Measurements from ENCODE around the gene SUPT3H. TPM values are rescaled to one million over a fixed set of nuclear protein-coding genes. Genes with fewer than 3 reads are reported as not detected.

Gene SUPT3H
- total RNA-seq, 1 donor from 2014 or later, result 6.7 TPM

DNA sequence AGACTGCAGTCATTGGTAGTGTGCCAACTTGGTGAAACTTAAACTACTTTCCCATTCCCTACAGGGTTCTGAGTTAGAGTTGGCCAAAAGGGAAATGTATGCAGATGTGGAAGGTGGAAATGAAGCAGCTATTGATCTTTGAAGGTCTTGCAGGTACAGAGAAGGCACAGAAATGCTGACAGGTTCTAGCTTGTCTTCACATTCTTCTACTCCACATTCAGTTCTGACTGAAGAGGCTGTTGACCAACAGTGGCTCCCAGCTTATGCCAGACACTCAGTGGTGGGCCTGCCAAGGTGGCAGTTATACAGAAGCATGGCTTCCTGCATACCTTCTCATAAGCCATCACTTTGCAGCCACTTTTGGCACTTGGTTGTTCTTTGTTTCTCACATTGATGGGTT lies 566.3 kb downstream of the SUPT3H start:
- intact Hi-C loops (cut with DNase I), result no loop called here
- Histone ChIP-seq H3K27me3 (ENCODE audit: low read depth) (no peaks in the 10 kb centered on the region), H3K36me3 (no peaks in the 10 kb centered on the region), H3K27ac (no peak overlapping the region), H3K4me1 (no peaks in the 10 kb centered on the region), H3K9me3 (no peaks in the 10 kb centered on the region), H3K4me3 (no peak overlapping the region)
- TF ChIP-seq, protein P1, sequence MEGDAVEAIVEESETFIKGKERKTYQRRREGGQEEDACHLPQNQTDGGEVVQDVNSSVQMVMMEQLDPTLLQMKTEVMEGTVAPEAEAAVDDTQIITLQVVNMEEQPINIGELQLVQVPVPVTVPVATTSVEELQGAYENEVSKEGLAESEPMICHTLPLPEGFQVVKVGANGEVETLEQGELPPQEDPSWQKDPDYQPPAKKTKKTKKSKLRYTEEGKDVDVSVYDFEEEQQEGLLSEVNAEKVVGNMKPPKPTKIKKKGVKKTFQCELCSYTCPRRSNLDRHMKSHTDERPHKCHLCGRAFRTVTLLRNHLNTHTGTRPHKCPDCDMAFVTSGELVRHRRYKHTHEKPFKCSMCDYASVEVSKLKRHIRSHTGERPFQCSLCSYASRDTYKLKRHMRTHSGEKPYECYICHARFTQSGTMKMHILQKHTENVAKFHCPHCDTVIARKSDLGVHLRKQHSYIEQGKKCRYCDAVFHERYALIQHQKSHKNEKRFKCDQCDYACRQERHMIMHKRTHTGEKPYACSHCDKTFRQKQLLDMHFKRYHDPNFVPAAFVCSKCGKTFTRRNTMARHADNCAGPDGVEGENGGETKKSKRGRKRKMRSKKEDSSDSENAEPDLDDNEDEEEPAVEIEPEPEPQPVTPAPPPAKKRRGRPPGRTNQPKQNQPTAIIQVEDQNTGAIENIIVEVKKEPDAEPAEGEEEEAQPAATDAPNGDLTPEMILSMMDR (IDR thresholded peaks at IDR 0.05), result no peak
- ATAC-seq (no peak), DNase-seq (no peak)

DNA sequence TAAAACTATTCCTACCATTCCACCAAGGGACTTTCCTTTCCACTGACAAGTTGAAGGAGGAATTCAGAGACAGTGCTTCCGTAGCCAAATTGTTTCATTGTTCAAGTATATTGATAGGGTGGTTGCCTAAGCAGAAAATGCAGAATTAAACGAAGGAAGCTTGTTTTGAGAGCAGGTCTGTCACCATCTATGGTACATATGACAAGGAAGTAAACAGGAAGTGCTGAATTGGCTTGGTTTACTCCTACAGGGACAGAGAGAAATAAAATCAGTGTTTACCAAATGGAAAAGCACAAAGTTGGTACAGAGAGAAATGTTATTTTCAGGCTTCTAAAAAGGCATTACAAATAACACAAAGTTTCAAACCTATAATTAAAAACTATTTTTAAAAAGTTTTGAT lies 568.5 kb downstream of the SUPT3H start:
- H3K4me1 ChIP-seq, result no peaks in the 10 kb centered on the region
- ATAC-seq, result no peak
- no peak overlapping the region for H3K4me3 ChIP-seq
- no peaks in the 10 kb centered on the region for H3K9me3 ChIP-seq
- no peak overlapping the region for H3K27ac ChIP-seq
- H3K36me3 ChIP-seq, result no peaks in the 10 kb centered on the region
- intact Hi-C loops (cut with DNase I), result no loop called here
- H3K27me3 ChIP-seq (ENCODE audit: low read depth), result no peaks in the 10 kb centered on the region
- TF ChIP-seq, protein P1 (IDR thresholded peaks at IDR 0.05), result no peak
- DNase-seq, result no peak

DNA sequence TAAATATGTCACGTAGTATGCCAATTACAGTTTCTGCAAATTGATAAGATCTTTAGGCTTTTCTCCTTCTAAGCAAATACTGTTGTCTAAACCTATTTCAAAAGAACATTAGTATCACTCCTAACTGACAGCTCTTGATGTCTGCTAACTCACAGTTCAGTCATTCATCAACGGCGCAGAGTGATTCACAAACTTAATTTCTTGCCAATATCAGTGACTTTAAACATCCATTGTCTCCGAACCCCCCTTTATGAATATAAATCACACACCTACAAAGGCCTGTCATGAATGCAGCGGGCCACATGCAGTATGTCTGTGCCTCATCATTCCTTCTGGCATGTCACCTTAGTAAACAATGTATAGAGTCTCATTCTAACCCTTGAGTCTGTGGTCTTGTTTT lies 569.6 kb downstream of the SUPT3H start:
- Histone ChIP-seq H3K36me3 (no peaks in the 10 kb centered on the region), H3K9me3 (no peaks in the 10 kb centered on the region), H3K27me3 (ENCODE audit: low read depth) (no peaks in the 10 kb centered on the region), H3K4me3 (no peak overlapping the region), H3K27ac (no peak overlapping the region), H3K4me1 (no peaks in the 10 kb centered on the region)
- ATAC-seq (no peak), DNase-seq (no peak)
- TF ChIP-seq, protein P1 (IDR thresholded peaks at IDR 0.05), result no peak
- intact Hi-C loops (cut with DNase I), result no loop called here

DNA sequence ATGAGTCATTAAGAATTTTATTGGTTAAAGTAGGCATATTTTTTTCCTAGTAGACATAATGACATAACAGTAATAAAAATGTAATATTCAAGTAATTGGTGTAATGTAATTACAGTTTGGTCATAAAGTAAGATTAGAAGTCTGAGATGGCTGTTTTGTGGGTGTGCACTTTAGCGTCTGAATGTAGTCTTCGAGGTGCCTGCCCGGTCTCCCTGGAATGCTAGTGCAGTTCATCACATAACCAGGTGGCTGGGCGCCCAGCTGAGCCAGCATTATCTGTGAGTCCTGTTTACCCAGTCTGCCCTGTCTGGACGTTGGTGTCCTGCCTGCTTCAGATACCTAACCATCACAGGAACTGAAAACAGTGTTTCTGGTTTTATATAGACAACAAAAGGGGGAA lies 571.1 kb downstream of the SUPT3H start:
- Histone ChIP-seq H3K4me3 (no peak overlapping the region), H3K36me3 (no peaks in the 10 kb centered on the region), H3K4me1 (no peaks in the 10 kb centered on the region), H3K9me3 (no peaks in the 10 kb centered on the region), H3K27me3 (ENCODE audit: low read depth) (no peaks in the 10 kb centered on the region), H3K27ac (no peak overlapping the region)
- ATAC-seq (no peak), DNase-seq (no peak)
- TF ChIP-seq, protein P1 (IDR thresholded peaks at IDR 0.05), result no peak
- intact Hi-C loops (cut with DNase I), result no loop called here

DNA sequence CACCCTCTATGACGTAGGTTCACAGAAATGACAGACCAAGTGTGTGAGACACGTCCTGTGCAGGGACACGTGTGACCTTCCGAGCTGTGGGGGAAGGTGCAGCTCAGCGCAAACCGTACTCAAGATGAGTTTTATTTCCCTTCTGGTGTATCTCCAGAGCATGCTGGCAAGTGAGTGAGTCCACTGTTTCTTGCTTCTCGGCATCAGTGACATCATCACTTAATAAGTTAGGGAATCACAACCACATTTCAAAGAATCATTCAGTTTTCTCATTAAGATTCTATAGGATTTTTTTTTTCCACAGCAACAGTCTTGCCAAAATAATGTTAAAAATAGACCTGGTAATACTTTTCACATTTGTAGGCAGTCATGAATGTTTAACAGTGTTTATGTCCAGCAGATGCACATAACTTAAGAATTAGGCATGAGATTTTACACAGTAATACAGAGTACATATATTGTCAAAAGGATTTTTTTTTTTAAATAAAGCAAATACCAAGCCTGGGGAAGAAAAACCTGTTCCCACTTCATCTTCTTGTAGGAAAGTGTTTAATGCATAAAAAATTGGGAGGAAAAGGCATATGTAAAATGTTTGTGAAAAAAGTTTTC lies 572.4 kb downstream of the SUPT3H start:
- Histone ChIP-seq H3K4me1 (peaks cover 8% of the 10 kb centered on the region), H3K36me3 (no peaks in the 10 kb centered on the region), H3K27ac (no peak overlapping the region), H3K4me3 (no peak overlapping the region), H3K27me3 (ENCODE audit: low read depth) (no peaks in the 10 kb centered on the region), H3K9me3 (no peaks in the 10 kb centered on the region)
- intact Hi-C loops (cut with DNase I), result no loop called here
- no peak for DNase-seq
- peak in 1 of 2 donors; percentile 22 for ATAC-seq
- TF ChIP-seq, protein P1 (IDR thresholded peaks at IDR 0.05), result no peak
